ENCODE results near the gene DCLK3.

- TF ChIP-seq CTCF (IDR thresholded peaks at IDR 0.05) (no peak), EZH2 (IDR thresholded peaks at IDR 0.05) (no peak)
Observed at GRCh38 chr3:36710606-36711005, 53.7 kb downstream of the DCLK3 start.
